GM23338 (cell line): ENCODE data around the gene PTTG1IP. TPM values are rescaled to one million over a fixed set of nuclear protein-coding genes. Genes with fewer than 3 reads are reported as not detected.

ENCODE experiments used
- ATAC-seq: fragments of 200-7000 bp; cut with Tn5 transposase; 3 replicates; pipeline ENCODE4 v1.9.1; 2020
- DNase-seq: peaks from one replicate; pipeline ENCODE4 v3.0.0-alpha.2; 2015; ENCODE audit warnings: low spot score
- H2AFZ ChIP-seq: fragments of 200-600 bp; sonication (generic); 2 replicates; pipeline ENCODE4 v1.8.0; 2016; ENCODE audit warnings: antibody characterized with exemption, mild to moderate bottlenecking, moderate library complexity
- H3F3A ChIP-seq: fragments of 200-600 bp; sonication (generic); replicated peaks from 2 replicates; pipeline ENCODE4 v1.8.0; 2017; ENCODE audit warnings: antibody characterized with exemption, mixed run types, low read depth
- H3K27ac ChIP-seq: fragments of 200-600 bp; sonication (generic); 2 replicates; pipeline ENCODE4 v1.6.1; 2016; ENCODE audit warnings: low read depth
- H3K27me3 ChIP-seq: fragments of 200-600 bp; sonication (generic); 2 replicates; pipeline ENCODE4 v1.8.0; 2016; ENCODE audit warnings: mild to moderate bottlenecking, mixed run types, moderate library complexity; ENCODE audit not compliant: insufficient read depth
- H3K36me3 ChIP-seq: fragments of 200-600 bp; sonication (generic); 2 replicates; pipeline ENCODE4 v1.8.0; 2016; ENCODE audit warnings: mild to moderate bottlenecking; ENCODE audit not compliant: insufficient read depth
- H3K4me1 ChIP-seq: fragments of 200-600 bp; sonication (generic); 2 replicates; pipeline ENCODE4 v1.8.0; 2016; ENCODE audit warnings: mild to moderate bottlenecking, moderate library complexity; ENCODE audit not compliant: insufficient read depth
- H3K4me2 ChIP-seq: fragments of 200-600 bp; sonication (generic); 2 replicates; pipeline ENCODE4 v1.7.1; 2017; ENCODE audit warnings: mixed run types
- H3K4me3 ChIP-seq: fragments of 200-600 bp; sonication (generic); 2 replicates; pipeline ENCODE4 v1.6.1; 2016; ENCODE audit warnings: mixed run types
- H3K79me2 ChIP-seq: fragments of 200-600 bp; sonication (generic); replicated peaks from 2 replicates; pipeline ENCODE4 v1.8.0; 2017; ENCODE audit warnings: mild to moderate bottlenecking; ENCODE audit not compliant: insufficient read depth
- H3K9me2 ChIP-seq: fragments of 200-600 bp; sonication (generic); 2 replicates; pipeline ENCODE4 v1.8.0; 2017; ENCODE audit not compliant: insufficient read depth
- H4K20me1 ChIP-seq: fragments of 200-600 bp; sonication (generic); replicated peaks from 2 replicates; pipeline ENCODE4 v1.8.0; 2017; ENCODE audit warnings: mild to moderate bottlenecking; ENCODE audit not compliant: insufficient read depth
- H3K27ac Mint-ChIP-seq: 2 replicates; pipeline ENCODE4 v1.8.0; 2020; ENCODE audit warnings: inconsistent platforms, mild to moderate bottlenecking, moderate library complexity, mixed read lengths
- H3K27me3 Mint-ChIP-seq: 3 replicates; pipeline ENCODE4 v1.8.0; 2022; ENCODE audit warnings: low read depth, mild to moderate bottlenecking, moderate library complexity, mixed read lengths, inconsistent platforms; ENCODE audit not compliant: insufficient read depth, poor library complexity
- H3K36me3 Mint-ChIP-seq: 3 replicates; pipeline ENCODE4 v1.8.0; 2021; ENCODE audit warnings: low read depth, mild to moderate bottlenecking, inconsistent platforms, moderate library complexity, mixed read lengths
- H3K4me1 Mint-ChIP-seq: 3 replicates; pipeline ENCODE4 v1.8.0; 2020; ENCODE audit warnings: mild to moderate bottlenecking, inconsistent platforms, mixed read lengths
- H3K4me3 Mint-ChIP-seq: 3 replicates; pipeline ENCODE4 v1.8.0; 2021; ENCODE audit warnings: moderate library complexity, mild to moderate bottlenecking, inconsistent platforms, mixed read lengths
- H3K9me3 Mint-ChIP-seq: 3 replicates; pipeline ENCODE4 v1.8.0; 2020; ENCODE audit warnings: moderate library complexity, mild to moderate bottlenecking, inconsistent platforms, mixed read lengths
- CREB1 ChIP-seq: fragments of 250-450 bp; sonication (Bioruptor Pico); IDR thresholded peaks from 2 replicates; pipeline ENCODE4 v1.5.0; 2020; ENCODE audit warnings: low read depth, mild to moderate bottlenecking, moderate library complexity
- CTCF ChIP-seq, 2 experiments: fragments of 200-600 bp in 1 of 2; sonication (generic) in 1 of 2; conservative IDR thresholded peaks; 2 replicates each; pipeline versions ENCODE4 v1.5.1 to v1.6.1; 2016 to 2017; ENCODE audit warnings: antibody characterized with exemption in 2 of 2, low read depth in 2 of 2, mild to moderate bottlenecking in 2 of 2, moderate library complexity in 1 of 2
- ETS1 ChIP-seq: IDR thresholded peaks from 2 replicates; pipeline ENCODE4 v1.6.1; 2016; ENCODE audit warnings: antibody characterized with exemption
- EZH2 ChIP-seq: fragments of 200-600 bp; sonication (generic); IDR thresholded peaks from one replicate; pipeline ENCODE4 v1.8.0; 2017; ENCODE audit warnings: antibody characterized with exemption, mild to moderate bottlenecking, low read depth; ENCODE audit not compliant: unreplicated experiment
- EZH2phosphoT487 ChIP-seq: fragments of 200-600 bp; sonication (generic); IDR thresholded peaks from one replicate; pipeline ENCODE4 v1.8.1; 2018; ENCODE audit warnings: antibody characterized with exemption; ENCODE audit not compliant: unreplicated experiment
- JUNB ChIP-seq: IDR thresholded peaks from one replicate; pipeline ENCODE4 v1.6.1; 2016; ENCODE audit warnings: antibody characterized with exemption; ENCODE audit not compliant: unreplicated experiment
- NANOG ChIP-seq: IDR thresholded peaks from 2 replicates; pipeline ENCODE4 v1.6.1; 2016; ENCODE audit warnings: antibody characterized with exemption, borderline replicate concordance
- POLR2AphosphoS5 ChIP-seq: IDR thresholded peaks from 2 replicates; pipeline ENCODE4 v1.6.1; 2016; ENCODE audit warnings: antibody characterized with exemption, low read depth
- STAT1 ChIP-seq: IDR thresholded peaks from one replicate; pipeline ENCODE4 v1.6.1; 2016; ENCODE audit warnings: antibody characterized with exemption; ENCODE audit not compliant: unreplicated experiment
- ZNF114 ChIP-seq: fragments of 250-450 bp; sonication (Bioruptor Pico); IDR thresholded peaks from 2 replicates; pipeline ENCODE4 v1.5.0; 2020; ENCODE audit warnings: mild to moderate bottlenecking, moderate library complexity
- ZNF331 ChIP-seq: fragments of 250-450 bp; sonication (Bioruptor Pico); IDR thresholded peaks from 2 replicates; pipeline ENCODE4 v1.5.0; 2020; ENCODE audit warnings: low read depth, mild to moderate bottlenecking, moderate library complexity
- ZNF462 ChIP-seq: fragments of 250-450 bp; sonication (Bioruptor Pico); IDR thresholded peaks from 2 replicates; pipeline ENCODE4 v1.5.0; 2020; ENCODE audit warnings: mild to moderate bottlenecking, moderate library complexity
- polyA plus RNA-seq: library from polyadenylated mRNA; unstranded; fragments of >200 nt; fragmentation: Nextera tagmentation; extraction: Ambion mirVana; gene quantifications from 2 replicates; pipeline ENCODE4 v1.2.1, GENCODE V29; 2016
- total RNA-seq: library from RNA; depleted of rRNA; stranded (reverse); fragments of >200 nt; shearing (Covaris generic); gene quantifications from 2 replicates; pipeline ENCODE4 v1.2.3, GENCODE V29; 2014
- TF ChIP-seq, protein P1 (sequence below): IDR thresholded peaks from one replicate; pipeline ENCODE4 v1.6.1; 2018; ENCODE audit warnings: antibody characterized with exemption; ENCODE audit not compliant: unreplicated experiment

Gene PTTG1IP
- total and polyA plus RNA-seq, 2 experiments from 2014 or later, result 99.9 to 172 TPM

- Histone ChIP-seq H3K4me3 (no peak overlapping the region), H3K27ac (no peak overlapping the region), H3F3A (no peaks in the 10 kb centered on the region), H3K4me2 (no peak overlapping the region), H3K4me1 (no peaks in the 10 kb centered on the region), H3K9me2 (no peaks in the 10 kb centered on the region), H2AFZ (no peak overlapping the region), H3K36me3 (no peaks in the 10 kb centered on the region), H3K27me3 (no peaks in the 10 kb centered on the region), H3K79me2 (no peaks in the 10 kb centered on the region), H4K20me1 (no peaks in the 10 kb centered on the region)
- Mint-ChIP-seq H3K27me3 (peaks cover 15% of the 10 kb centered on the region), H3K27ac (no peak overlapping the region), H3K9me3 (no peaks in the 10 kb centered on the region), H3K36me3 (no peaks in the 10 kb centered on the region), H3K4me1 (peaks cover 10% of the 10 kb centered on the region), H3K4me3 (no peak overlapping the region)
- no peak for ATAC-seq
- no peak for DNase-seq
- TF ChIP-seq ZNF462 (CRISPR knock-in tag) (no peak), ZNF114 (CRISPR knock-in tag) (no peak), STAT1 (no peak), JUNB (no peak), CTCF (conservative IDR thresholded peaks at IDR 0.05; ENCODE audit: low read depth in 2 of 2) (no peak), CREB1 (CRISPR knock-in tag) (no peak), POLR2AphosphoS5 (no peak), EZH2 (no peak), EZH2phosphoT487 (no peak), ZNF331 (CRISPR knock-in tag) (no peak), ETS1 (no peak), NANOG (no peak)
- TF ChIP-seq, protein P1, sequence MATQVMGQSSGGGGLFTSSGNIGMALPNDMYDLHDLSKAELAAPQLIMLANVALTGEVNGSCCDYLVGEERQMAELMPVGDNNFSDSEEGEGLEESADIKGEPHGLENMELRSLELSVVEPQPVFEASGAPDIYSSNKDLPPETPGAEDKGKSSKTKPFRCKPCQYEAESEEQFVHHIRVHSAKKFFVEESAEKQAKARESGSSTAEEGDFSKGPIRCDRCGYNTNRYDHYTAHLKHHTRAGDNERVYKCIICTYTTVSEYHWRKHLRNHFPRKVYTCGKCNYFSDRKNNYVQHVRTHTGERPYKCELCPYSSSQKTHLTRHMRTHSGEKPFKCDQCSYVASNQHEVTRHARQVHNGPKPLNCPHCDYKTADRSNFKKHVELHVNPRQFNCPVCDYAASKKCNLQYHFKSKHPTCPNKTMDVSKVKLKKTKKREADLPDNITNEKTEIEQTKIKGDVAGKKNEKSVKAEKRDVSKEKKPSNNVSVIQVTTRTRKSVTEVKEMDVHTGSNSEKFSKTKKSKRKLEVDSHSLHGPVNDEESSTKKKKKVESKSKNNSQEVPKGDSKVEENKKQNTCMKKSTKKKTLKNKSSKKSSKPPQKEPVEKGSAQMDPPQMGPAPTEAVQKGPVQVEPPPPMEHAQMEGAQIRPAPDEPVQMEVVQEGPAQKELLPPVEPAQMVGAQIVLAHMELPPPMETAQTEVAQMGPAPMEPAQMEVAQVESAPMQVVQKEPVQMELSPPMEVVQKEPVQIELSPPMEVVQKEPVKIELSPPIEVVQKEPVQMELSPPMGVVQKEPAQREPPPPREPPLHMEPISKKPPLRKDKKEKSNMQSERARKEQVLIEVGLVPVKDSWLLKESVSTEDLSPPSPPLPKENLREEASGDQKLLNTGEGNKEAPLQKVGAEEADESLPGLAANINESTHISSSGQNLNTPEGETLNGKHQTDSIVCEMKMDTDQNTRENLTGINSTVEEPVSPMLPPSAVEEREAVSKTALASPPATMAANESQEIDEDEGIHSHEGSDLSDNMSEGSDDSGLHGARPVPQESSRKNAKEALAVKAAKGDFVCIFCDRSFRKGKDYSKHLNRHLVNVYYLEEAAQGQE, result no peak
Observed at GRCh38 chr21:44896561-44897286, 23.2 kb upstream of the PTTG1IP start.
